HG03280 (cell line): ENCODE results near the gene CACNA2D2.

Source experiments
- ATAC-seq: cut with Tn5 transposase; IDR thresholded peaks from one replicate; pipeline ENCODE4 v1.9.1; 2021; ENCODE audit warnings: mild to moderate bottlenecking, moderate library complexity; ENCODE audit not compliant: unreplicated experiment

CACNA2D2 gene

DNA sequence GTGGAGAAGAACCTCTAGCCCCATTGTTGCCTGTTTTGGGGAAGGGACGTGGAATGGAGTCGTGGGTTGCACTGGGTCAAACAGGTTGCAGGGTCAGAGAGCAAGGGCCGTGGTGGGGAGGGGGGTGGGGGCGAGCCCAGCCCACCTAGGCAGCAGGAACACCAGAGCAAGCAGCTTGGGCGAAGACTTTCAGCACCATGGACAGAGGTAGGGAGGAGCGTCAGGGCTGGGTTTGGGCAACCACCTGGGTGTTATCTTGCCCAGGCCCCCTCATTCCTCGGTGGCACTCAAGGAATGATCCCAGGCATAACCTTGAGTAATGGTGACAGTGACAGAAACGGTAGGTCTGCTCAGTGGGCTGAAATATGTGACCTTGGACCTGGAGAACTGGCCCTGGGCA lies 98.2 kb downstream of the CACNA2D2 start:
- no peak for ATAC-seq

DNA sequence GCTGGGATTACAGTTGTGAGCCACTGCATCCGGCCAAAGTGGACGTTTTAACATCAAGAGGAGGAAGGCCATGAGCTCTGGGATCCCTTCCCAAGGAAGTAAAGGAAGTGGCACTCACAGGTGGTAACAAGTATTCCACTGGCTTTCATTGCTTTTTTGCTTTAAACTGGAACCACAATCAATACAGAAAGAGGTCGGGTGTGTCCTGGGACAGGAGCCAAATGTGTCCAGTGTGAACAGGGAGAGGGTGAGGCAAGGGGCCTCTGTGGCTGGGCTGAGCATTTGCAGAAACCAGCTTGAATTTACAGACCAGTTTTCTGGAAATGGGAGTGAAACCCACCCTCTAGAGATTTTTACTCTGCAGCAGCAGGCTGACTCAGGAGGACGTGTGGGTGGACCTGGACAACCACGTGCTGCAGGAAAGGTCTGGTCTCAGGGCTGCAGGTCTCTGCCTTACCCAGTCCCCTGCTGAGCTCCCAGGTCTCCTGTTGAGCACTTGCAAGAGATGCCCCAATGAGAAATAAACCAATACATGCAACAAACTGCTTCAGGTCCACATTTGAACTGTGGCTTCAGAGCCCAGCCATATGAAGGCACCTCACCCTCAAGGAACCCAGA lies 101.3 kb downstream of the CACNA2D2 start:
- no peak for ATAC-seq

DNA sequence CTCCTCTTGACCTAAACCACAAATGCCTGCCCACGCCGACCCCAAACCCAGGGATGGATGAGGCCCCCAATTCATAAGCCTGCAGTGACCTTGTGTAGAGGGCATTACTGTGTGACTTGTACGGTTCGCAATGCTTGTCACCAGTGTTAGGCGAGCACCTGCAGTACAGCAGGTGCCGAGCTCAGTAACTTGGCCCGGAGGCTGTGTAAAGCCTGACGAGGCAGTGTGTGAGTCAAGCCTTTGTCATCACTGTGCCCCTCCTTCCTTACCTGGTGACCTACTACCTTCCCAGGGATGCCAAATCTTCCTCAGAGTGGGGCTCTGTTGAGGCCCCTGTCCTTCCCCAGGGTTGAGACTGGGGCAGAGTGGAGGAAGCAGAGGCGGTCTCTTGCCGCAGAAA lies 106.9 kb downstream of the CACNA2D2 start:
- ATAC-seq, result no peak

DNA sequence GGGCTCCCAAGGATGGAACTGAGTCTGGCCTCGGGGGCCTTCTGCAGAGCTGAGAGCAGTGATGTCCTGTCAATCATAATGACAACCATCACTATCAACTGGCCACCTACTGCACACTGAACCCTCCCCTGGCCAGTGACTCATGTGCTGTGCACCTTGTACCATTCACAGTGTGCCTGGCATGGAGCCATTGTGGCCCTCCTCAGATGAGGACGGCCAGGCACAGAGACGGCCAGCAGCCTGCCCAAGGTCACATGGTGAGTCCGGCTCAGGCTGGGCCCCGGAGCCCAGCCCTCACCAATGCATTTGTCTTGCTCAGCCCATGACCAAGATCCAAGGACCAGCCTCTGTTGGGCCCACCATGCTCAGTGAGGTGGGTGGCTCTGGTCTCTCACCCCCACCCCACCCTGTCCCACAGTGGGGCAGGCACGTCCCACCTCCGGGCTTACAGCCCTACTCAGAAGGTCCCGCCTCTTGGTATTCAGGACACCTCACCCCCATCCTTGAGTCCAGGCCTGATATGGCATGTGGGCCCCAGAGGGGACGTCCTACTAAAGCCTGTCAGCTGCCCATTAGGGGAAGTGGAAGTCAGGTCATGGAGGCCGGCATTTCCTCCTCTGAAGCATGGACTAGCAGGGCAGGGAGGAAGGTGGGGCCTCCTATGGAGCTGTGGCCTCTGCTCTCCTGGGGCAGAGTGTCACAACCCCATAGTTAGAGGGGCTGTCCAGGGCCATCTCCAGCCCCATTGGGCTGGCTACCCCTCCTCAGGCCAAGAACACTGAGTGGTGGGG lies 108.2 kb downstream of the CACNA2D2 start:
- no peak for ATAC-seq

DNA sequence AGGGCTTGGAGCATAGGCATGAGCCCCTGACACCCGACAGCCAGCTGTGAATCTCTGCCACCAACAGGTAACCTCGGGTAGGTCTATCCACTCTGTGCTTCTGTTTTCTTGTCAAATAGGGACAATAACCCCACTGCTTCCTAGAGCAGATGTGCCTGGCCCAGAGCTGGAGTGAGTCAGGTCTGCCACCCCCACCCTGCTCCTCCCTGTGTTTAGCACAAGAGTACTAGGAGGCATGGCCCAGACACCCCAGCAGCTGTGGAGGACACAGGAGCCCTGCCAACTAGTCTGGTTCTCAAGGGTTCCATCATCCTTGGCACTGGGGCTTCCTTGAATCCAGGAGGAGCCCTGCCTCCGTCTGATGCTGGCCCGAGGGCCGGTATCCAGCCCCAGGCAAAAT lies 110.4 kb downstream of the CACNA2D2 start:
- no peak for ATAC-seq

DNA sequence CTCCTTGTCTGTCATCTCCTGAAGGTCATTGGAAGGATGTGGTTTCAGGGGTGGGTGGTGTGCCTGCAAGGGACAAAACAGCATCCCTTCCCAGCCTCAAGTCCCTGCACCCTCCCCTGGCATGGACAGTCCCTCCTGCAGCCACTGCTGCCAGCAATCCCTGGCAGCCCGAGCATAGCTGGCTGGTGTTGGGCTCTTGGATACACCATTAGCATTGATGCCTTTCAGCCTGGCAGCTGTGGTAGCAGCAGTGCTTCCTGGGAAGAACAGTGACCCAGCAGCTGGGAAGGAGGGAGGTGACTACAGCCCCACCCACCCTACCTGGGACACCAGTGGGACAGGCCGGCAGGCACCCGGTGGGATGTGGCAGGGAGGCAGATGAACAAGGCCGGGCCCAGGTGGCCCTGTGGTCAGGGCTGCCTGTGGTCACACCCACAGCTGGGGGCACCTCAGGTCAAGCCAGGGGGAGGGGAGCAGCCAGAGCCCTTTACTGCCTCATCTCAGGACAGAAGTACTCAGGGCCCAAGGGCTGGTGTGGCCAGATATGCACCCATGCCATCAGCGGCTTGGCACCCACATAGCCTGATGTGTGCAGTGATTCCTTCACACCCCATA lies 111.2 kb downstream of the CACNA2D2 start:
- no peak for ATAC-seq

DNA sequence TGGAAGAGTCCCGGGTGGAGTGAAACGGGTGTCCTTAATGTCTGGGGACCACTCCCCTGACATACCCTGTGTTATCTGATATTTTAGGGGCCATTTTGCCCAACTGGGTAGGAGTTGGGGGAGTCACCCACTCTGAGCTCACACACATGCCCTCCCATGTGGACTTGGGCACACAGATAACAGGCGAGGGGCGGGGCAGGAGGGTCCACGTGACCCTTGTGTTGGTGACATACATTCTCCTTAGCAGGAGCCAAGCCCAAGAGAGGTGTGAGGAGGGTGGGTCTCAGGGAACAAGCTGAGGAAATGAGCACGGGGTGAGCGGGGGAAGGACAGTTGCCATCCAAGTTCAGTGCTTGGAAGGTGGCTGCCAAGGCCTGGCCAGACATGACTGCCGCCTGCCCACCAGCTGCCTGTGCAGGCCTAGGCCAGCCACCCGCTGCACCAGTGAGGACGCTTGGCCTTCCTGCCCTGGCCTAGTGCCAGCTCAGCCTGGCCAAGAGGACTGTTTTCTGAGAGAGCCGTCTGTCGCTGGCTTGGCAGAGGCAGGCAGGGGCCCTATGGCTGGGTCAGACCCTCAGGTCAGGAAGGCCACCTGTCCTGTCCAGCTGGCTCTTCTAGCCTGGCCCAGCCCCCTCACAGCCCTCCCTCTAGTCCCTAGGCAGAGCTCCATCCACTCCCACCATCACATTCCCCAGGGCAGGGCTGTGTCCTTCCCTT lies 112.8 kb downstream of the CACNA2D2 start:
- no peak for ATAC-seq

DNA sequence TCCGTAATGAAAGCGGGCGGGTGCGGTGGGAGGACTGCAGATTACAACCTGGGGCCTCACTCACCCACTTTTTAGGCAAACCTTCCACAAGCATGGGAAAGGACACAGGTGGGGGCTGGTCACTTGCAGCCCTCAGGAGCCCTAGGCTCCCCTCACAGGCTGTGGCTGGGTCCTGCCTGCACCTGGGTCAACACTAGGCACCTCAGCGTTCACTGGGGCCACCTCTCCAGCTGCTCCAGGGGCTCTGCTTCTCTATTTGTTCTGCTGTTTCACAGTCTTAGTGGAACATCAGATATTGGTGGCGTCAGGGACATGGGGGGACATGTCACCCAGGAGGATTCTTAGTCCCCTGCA lies 114.0 kb downstream of the CACNA2D2 start:
- no peak for ATAC-seq

DNA sequence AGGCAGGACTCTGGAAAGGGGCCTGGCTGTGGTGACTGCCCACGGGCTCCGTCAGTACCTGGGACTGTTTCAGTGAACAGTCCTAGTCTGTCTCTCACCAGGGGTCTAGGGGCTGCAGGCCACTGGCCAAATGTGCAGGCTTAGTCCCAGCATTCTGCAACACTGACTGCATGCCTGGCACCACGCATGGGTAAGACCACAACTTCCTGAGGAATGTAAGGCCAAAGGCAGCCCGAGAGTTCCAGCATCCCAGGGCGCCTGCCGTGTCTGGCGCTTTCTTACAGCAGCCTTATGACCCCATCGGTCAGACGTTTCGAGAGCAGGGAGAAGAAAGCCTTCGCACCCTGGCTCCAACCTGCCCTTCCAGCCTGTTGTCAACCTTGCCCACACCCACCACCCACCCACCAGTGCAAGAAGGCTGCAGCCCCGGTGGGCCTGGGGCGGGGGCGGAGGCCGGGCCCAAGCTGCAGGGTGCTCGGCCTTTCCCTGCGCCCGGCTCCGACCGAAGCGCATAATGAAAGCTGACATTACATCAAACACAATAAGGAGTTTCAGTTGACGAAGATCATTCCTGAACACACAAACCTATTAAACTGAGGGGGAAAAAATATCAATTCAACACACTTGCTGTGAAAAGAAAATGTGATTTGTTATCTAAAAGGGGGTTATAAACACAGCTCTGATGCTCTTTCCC lies 114.6 kb downstream of the CACNA2D2 start:
- ATAC-seq, result no peak

DNA sequence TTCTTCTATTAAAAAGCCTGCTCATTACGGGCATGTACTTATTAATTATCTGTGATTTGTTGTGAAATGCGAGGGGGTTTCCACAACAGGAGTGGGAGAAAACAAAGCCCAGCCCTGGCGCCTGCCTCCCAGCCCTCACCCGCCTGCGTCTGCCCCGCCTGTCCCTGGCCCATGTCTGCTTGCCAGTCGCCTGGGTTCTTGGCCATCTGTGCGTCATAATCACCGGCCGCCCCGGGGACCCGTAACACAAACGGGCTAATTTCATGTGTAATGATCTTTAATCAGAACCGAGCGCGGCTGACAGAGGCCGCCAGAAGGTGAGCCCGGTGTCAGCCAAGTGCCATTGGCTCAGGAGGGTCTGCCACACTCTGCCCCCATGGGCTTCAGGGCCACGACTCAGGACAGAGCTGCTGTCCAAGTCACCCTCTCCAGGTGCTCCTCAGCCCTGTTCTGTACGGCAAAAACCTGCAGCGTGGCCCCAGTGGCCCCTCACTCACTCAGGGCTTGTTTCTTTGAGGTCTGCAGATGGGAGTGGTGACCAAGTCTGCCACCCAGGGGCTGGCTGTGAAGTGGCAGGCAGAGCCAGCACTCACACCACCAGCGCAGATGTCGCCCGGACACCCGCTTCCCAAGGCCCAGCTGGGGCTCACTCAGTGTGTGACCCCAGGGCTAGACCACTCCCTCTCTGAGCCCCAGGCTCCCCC lies 115.3 kb downstream of the CACNA2D2 start:
- ATAC-seq, result no peak

DNA sequence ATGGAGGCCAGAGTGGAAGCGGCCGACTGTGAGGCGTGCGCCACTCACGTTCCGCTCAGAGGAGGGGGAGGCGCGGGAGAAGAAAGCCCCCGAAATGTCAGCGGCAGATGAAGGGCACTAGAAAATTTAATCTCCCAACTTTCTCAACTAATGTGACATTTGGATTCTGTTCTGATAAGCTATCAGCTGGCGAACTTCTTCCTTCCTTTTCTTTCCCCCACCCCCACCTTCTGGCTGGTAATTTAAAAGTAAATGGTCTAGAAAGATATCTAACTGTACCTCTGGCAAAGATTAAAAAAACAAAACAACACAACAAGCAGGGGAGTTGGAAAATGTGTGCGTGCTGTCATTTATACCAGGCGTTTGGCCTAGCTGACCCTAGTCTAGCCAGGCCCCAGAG lies 117.7 kb downstream of the CACNA2D2 start:
- no peak for ATAC-seq

DNA sequence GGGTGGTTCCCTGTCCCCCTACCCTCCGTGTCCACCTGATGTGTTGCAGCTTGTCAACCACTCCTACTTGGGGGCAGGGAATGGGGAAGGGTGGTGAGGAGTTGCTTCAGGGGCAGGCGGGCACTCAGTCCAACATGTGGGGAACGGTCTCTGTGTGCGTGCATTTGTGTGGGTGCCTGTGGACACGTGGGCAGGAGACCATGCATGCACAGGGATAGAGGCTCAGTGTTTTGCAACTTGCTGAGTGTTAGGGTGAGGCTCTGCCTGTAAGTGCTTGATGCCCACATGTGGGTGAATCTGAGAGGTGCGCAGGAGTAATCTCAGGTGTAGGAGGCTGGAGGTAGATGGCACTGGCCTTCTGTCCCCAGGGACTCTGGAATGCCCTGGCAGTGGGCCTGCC lies 119.7 kb downstream of the CACNA2D2 start:
- ATAC-seq, result no peak

DNA sequence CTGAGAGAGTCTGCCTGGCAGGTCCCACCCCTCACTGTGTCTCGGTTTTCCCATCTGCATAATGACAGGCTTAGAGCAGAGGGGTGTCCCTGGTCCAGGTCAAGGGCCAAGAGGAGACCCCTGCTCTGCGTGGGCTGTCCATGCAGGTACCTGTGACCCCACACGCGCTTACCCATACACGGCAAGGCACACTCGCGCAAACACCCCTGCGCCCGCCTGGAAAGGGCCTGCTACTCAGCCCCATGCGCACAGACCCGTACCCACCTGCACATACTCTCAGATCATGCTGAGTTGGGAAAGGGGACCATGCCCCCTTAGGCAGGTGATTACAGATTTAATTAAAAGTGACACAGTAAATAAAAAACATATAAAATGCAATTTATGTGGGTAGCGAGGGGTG lies 120.7 kb downstream of the CACNA2D2 start:
- no peak for ATAC-seq

DNA sequence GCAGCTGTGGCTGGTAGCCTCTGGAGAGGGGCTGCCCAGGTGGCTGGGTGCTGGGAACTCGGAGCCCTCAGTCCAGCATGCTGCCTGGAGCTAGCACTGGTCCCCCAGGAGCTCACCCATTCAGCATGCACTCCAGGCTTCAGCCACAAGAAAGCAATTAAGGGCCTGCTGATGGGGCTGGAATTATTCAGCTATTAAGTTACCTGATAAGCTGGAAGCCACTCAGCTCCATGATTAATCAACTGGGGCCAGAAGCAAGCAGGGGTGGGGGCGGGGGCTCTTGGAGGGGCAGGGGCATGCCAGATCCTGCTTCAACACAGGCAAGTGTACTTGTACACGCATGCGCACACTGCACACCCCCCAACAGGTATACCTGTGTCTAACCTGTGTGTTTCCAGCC lies 122.1 kb downstream of the CACNA2D2 start:
- ATAC-seq, result no peak

DNA sequence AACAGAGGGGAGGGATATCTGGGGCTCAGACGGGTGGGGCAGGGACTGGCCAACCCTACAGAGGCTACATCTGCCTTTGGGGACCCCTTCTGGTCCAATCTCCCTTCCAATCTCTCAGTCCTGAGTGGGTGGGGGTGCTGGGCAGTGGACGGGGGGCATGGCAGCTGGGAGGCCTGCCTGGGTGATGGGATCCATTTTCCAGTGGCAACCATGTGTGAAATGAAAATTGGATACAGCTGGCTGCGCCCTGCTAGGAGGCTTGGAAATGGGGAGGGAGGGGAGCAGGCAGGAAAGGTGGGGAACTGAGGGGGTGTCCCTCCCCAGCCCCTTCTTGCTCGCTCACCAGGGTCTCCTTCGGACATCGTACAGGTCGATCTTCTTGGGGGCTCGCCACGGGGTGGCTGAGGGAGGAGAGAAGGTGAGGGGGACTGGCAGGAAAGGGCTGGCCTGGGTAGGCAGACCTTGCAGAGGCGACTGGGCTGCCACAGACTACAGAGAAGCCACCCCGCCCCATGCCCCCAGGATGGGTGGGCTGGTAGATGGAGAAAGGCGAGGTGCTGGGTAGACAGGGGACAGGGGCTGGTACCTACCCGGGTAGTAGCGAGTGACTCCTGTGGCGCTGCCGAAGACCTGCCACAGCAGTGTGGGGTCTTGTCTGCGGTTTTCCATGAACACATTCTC lies 122.9 kb downstream of the CACNA2D2 start:
- no peak for ATAC-seq

DNA sequence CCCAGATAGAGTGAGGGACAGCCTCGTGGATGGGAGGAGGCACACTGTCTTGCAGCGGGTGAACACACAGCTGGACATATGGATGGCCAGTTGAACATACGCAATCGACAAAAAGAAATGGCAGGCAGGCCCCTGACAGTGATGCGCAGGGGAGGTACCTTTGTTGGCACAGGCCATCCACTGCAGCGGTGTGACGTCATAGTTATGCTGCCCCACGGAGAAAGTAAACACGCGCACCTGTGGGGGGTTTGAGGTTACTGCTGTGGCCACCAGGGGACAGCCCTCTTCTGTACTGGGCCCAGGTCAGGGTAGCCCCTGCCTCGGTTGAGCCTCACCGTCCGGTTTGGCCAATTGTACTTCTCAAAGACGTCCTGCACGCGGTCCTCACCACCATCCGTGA lies 124.7 kb downstream of the CACNA2D2 start:
- ATAC-seq, result no peak

DNA sequence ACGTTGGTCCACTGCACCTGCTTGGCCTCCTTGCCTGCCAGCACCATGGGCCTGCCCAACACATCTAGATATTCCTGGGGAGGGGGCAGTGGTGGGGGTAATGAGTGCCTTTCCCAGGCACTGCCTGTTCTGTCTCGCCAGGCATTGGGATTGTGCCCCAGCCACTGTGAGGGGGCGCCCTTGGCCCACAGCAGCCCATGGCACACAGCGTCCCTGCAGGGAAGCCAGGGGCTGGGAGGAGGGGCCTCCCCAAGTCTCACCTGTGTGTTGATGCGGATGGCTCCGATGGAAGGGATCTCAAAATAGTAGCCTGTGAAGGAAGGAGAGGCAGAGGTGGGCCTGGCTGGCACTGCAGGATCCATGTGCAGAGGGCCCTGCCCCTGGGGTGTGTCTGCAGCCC lies 125.4 kb downstream of the CACNA2D2 start:
- no peak for ATAC-seq

DNA sequence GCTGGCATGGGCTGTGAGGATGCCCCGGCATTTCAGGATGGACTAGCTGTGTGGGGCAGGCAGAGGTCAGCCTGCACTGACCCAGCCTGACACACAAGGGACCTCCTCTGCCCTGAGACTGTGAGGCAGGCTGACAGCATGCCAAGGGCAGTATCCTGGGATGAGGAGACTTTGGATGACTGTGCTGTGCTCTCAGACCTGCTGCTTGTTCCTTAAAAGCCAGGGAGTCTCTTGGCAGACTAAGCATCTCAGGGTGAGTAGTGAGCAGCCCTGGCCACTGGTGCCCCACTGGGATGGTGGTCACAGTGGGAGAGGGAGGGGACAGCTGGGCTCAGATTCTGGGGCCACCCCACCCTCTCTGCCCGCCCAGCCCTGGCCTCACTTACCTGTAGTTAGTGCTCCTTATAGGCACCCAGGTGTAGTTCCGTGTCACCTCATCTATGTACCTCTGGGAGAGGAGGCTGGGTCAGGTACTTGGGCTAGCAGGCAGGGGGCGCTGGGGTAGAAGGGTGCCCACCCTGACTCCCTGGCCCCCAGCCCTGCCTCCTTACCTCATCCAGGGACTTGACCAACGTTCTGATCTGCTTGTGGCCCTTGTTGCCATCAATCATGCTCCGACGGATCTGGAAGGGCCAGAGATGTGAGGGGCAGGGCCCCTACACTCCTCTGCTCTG lies 128.0 kb downstream of the CACNA2D2 start:
- ATAC-seq, result no peak
